ENCODE results near the gene NXPH3.
A peak's percentile ranks its signal among the peaks of the same experiment; 100 is the strongest.
"Not testable (repeated sequence)": the region's sequence is repeated elsewhere in the genome, so short reads cannot be mapped to it uniquely, and the experiment has no call there.

NXPH3 gene

DNA sequence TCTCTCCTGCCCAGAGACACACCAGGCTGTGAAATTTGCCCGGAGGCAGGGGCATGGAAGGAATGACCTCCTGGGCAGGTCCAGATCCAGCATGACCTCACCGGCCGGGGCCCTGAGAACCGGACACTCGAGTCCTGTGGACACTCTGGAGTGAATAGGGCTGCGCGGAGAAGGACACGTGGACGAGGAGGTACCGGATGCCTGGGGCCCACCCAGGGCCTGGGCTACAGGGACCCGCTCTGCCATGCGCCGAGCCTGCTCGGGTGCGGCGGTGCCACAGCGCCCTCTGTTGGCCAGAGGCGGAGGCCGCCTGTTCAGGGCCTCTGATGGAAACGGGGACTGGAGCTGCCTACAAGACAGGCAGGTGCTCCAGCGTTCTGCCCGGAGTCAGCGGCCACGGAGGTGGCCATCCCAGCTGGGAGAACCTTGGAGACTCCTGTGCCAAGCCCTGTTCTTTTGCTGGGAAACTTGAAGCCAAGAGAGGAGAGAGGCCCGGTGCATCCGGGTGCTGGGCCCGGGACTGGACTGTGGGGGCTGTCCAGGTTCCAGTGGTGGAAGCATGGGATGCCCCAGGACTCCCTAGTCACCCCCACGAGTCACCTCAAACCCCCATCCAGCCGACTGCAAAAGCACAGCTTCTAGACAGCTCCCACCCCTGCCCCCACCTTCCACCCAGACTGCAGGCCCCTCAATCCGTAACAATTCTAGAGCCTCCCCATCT is 19.3 kb upstream of the NXPH3 start:
- Histone ChIP-seq H3K9ac (ENCODE audit: low read length in 2 of 2) (peak overlapping the region; percentile 21 to 30), H3K36me3 (ENCODE audit: control insufficient read depth in 2 of 2, insufficient read depth in 2 of 2, low read length in 2 of 2) (no peaks in the 10 kb centered on the region), H3K27me3 (ENCODE audit: control insufficient read depth in 1 of 2, insufficient read depth in 2 of 2, low read length in 2 of 2) (no peaks in the 10 kb centered on the region), H3K27ac (ENCODE audit: low read length) (no peak overlapping the region), H3K4me3 (ENCODE audit: low read length in 2 of 2) (peak overlapping the region in 1 of 2 donors; percentile 35), H3K4me1 (ENCODE audit: control insufficient read depth, insufficient read depth, low read length) (peaks cover 7% of the 10 kb centered on the region), H3K9me3 (ENCODE audit: control insufficient read depth in 2 of 2, low read length in 2 of 2) (no peaks in the 10 kb centered on the region)

DNA sequence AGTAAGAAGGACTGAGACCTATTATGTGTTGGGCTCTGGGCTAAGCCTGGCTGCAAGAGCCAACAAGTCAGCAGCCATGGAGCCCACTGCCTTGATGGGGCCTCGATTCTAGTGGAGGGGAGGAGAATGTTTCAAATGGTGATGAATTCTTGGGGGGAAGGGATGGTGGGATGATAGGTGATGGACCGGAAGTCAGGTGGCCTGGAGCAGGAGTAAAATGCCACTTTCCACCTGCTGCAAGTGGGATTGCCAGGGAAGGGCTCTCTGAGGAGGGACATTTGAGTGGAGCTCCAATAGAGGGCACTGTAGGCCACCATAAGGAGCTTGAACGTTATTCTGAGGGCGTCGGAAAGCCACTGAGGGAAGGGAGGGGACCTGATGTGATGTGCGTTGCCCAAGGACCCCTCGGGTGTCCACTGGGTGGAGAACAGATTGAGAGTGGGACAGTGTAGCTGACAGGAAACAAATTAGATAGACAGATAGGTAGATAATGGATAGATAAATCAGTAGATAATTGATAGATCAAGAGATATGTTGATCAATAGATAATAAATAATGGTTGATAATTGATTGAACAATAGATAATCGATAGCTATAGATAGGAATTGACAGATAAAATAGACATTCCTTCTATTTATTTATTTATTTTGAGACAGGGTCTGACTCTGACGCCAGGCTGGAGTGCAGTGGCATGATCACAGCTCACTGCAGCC is 18.2 kb upstream of the NXPH3 start:
- no peaks in the 10 kb centered on the region for H3K27me3 ChIP-seq (ENCODE audit: control insufficient read depth in 1 of 2, insufficient read depth in 2 of 2, low read length in 2 of 2)
- peaks cover 7% of the 10 kb centered on the region for H3K4me1 ChIP-seq (ENCODE audit: control insufficient read depth, insufficient read depth, low read length)
- no peak overlapping the region for H3K4me3 ChIP-seq (ENCODE audit: low read length in 2 of 2)
- H3K9ac ChIP-seq (ENCODE audit: low read length in 2 of 2) = peak overlapping the region in 1 of 2 donors; percentile 21
- no peaks in the 10 kb centered on the region for H3K9me3 ChIP-seq (ENCODE audit: control insufficient read depth in 2 of 2, low read length in 2 of 2)
- H3K36me3 ChIP-seq (ENCODE audit: control insufficient read depth in 2 of 2, insufficient read depth in 2 of 2, low read length in 2 of 2) = no peaks in the 10 kb centered on the region
- no peak overlapping the region for H3K27ac ChIP-seq (ENCODE audit: low read length)

DNA sequence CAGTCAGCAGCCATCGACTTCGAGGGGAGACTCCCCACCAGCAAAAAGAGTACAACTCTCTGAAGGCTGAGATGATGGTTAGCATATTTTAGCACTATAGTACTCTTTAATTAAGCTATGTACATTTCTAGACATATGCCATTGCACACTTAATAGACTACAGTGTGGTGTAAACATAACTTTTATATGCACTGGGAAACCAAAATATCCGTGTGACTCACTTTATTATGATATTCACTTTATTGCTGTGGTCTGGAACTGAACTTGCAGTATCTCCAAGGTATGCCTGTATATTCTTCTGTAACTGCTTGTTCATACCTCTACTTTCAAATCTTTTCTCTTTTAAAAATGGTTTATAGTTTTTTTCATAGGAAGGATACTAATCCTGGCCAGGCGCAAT is 11.0 kb upstream of the NXPH3 start:
- Histone ChIP-seq H3K9ac (ENCODE audit: low read length in 2 of 2) (no peak overlapping the region), H3K36me3 (ENCODE audit: control insufficient read depth in 2 of 2, insufficient read depth in 2 of 2, low read length in 2 of 2) (no peaks in the 10 kb centered on the region), H3K4me1 (ENCODE audit: control insufficient read depth, insufficient read depth, low read length) (peaks cover 32% of the 10 kb centered on the region), H3K4me3 (ENCODE audit: low read length in 2 of 2) (no peak overlapping the region), H3K27ac (ENCODE audit: low read length) (no peak overlapping the region), H3K27me3 (ENCODE audit: control insufficient read depth in 1 of 2, insufficient read depth in 2 of 2, low read length in 2 of 2) (no peaks in the 10 kb centered on the region), H3K9me3 (ENCODE audit: control insufficient read depth in 2 of 2, low read length in 2 of 2) (no peaks in the 10 kb centered on the region)

DNA sequence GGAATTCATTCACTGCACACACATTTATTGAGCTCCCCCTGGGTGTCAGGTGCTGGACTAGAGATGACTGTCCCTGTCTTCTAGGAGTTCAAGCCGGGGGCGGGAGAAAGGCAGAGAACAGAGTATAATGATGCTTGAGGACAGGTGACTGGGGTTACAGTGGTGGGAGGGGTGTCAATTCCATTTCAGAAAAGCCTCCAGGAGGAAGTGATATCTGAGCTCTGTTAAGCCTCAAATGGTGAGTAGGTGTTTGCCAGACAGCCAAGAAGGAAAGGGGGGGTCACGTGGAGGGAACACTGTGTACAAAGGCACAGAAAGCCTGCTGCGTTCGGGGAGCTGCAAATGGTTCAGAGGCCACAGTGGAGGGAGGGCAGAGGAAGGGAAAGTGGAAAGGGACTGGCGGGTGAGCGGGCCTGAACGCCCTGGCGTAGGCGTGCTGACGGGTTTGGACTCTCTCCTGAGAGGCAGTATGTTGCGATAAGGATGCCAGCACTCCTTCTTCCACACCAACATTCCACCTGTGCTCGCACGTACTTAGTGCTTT is 9.7 kb upstream of the NXPH3 start:
- Histone ChIP-seq H3K27me3 (ENCODE audit: control insufficient read depth in 1 of 2, insufficient read depth in 2 of 2, low read length in 2 of 2) (no peaks in the 10 kb centered on the region), H3K36me3 (ENCODE audit: control insufficient read depth in 2 of 2, insufficient read depth in 2 of 2, low read length in 2 of 2) (no peaks in the 10 kb centered on the region), H3K27ac (ENCODE audit: low read length) (peak overlapping the region; percentile 97), H3K4me3 (ENCODE audit: low read length in 2 of 2) (no peak overlapping the region), H3K9me3 (ENCODE audit: control insufficient read depth in 2 of 2, low read length in 2 of 2) (no peaks in the 10 kb centered on the region), H3K4me1 (ENCODE audit: control insufficient read depth, insufficient read depth, low read length) (peaks cover 44% of the 10 kb centered on the region), H3K9ac (ENCODE audit: low read length in 2 of 2) (peak overlapping the region; percentile 59 to 79)

DNA sequence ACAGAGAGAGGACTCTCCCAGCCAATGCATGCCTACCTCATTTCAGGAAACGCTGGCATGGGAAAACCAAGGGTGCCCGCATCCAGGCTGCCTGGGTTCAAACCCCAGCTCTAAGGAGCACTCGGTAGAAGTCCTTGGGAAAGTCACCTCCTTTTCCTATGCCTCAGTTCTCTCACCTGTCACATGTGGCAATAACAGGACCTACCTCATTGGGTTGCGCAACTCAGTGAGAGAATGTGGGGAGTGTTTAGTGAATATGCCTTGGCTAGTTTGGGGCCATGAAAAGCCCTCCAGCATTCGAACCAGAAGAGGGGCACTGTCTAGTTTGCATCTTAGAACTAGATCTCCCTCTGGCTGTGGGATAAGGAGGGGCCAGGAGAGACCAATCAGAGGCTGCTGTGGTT is 9.0 kb upstream of the NXPH3 start:
- no peaks in the 10 kb centered on the region for H3K27me3 ChIP-seq (ENCODE audit: control insufficient read depth in 1 of 2, insufficient read depth in 2 of 2, low read length in 2 of 2)
- peaks cover 44% of the 10 kb centered on the region for H3K4me1 ChIP-seq (ENCODE audit: control insufficient read depth, insufficient read depth, low read length)
- peak overlapping the region; percentile 97 for H3K27ac ChIP-seq (ENCODE audit: low read length)
- no peaks in the 10 kb centered on the region for H3K36me3 ChIP-seq (ENCODE audit: control insufficient read depth in 2 of 2, insufficient read depth in 2 of 2, low read length in 2 of 2)
- H3K4me3 ChIP-seq (ENCODE audit: low read length in 2 of 2) = peak overlapping the region in 1 of 2 donors; percentile 29
- peak overlapping the region; percentile 59 to 79 for H3K9ac ChIP-seq (ENCODE audit: low read length in 2 of 2)
- no peaks in the 10 kb centered on the region for H3K9me3 ChIP-seq (ENCODE audit: control insufficient read depth in 2 of 2, low read length in 2 of 2)

DNA sequence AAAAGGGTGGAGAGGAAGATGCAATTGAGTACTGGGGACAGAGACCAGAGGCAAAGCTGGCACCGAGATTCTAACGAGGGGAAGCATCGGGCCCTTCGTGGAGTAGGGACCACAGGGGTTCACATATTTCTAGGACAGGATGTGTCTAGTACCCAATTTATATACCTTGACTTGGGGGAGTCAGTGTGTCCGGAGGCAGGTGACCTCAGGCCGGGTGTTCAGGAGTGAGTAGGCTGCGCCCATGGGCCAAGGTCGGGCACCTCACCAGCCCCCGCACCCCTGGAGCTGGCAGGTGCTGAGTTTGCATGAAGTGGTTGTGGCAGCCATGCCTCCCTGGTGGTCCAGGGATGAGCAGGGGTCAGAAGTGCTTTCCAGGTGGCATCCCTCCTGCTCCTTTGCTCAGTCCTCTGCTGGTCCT is 8.6 kb upstream of the NXPH3 start:
- Histone ChIP-seq H3K27ac (ENCODE audit: low read length) (peak overlapping the region; percentile 97), H3K9me3 (ENCODE audit: control insufficient read depth in 2 of 2, low read length in 2 of 2) (no peaks in the 10 kb centered on the region), H3K9ac (ENCODE audit: low read length in 2 of 2) (peak overlapping the region; percentile 59 to 79), H3K4me1 (ENCODE audit: control insufficient read depth, insufficient read depth, low read length) (peaks cover 44% of the 10 kb centered on the region), H3K36me3 (ENCODE audit: control insufficient read depth in 2 of 2, insufficient read depth in 2 of 2, low read length in 2 of 2) (no peaks in the 10 kb centered on the region), H3K4me3 (ENCODE audit: low read length in 2 of 2) (no peak overlapping the region), H3K27me3 (ENCODE audit: control insufficient read depth in 1 of 2, insufficient read depth in 2 of 2, low read length in 2 of 2) (no peaks in the 10 kb centered on the region)

DNA sequence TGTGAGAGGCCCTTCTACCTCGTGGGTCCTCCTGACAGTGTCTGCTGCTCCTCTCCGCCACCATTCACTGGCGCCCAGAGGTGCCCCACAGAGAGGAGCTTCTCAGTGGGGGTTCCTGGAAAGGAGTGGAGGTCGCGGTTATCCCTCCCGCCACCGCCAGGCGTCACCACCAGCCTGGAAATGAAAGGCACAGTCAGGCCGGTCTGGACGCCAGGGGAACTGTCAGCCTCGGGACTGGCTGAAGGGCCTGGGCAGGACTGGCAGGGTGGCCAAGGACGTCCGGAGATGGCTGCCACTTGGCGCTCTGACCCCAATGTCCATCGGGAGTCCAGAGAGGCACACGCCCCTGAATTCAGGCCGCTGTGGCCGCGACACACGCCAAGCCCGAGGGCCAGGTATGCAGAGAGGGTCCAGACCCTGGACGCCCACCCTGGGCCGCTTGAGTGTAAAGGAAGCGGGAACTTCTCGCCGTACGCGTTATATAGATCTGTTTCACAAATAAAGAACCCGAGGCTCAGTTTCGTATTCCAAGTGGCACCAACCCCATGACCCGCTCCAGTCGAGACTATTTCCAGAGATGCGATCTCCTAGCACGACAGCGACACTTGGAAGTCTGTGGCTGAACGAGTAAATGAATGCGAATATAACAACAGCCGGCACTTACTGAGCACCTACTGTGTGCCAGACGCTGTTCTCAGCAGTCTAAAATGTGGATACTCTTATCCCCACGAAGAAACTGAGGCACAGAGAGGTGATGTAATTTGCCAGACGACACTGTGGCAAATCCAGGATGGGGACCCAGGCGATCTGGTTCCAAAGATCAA is 7.6 kb upstream of the NXPH3 start:
- Histone ChIP-seq H3K4me1 (ENCODE audit: control insufficient read depth, insufficient read depth, low read length) (peaks cover 44% of the 10 kb centered on the region), H3K9me3 (ENCODE audit: control insufficient read depth in 2 of 2, low read length in 2 of 2) (no peaks in the 10 kb centered on the region), H3K4me3 (ENCODE audit: low read length in 2 of 2) (peak overlapping the region; percentile 21 to 73), H3K27ac (ENCODE audit: low read length) (peak overlapping the region; percentile 97), H3K9ac (ENCODE audit: low read length in 2 of 2) (peak overlapping the region; percentile 36 to 58), H3K36me3 (ENCODE audit: control insufficient read depth in 2 of 2, insufficient read depth in 2 of 2, low read length in 2 of 2) (no peaks in the 10 kb centered on the region), H3K27me3 (ENCODE audit: control insufficient read depth in 1 of 2, insufficient read depth in 2 of 2, low read length in 2 of 2) (no peaks in the 10 kb centered on the region)

DNA sequence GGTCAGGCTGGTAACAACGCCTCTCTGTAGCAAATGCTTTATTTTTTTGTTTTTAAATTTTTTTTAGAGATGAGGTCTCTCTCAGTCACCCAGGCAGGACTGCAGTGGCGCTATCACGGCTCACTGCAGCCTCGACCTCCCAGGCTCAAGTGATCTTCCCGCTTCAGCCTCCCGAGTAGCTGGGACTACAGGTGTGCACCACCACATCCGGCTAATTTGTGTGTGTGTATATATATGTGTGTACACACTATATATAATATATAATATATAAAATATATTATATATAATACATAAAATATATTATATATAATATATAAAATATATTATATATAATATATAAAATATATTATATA is 7.0 kb upstream of the NXPH3 start:
- H3K27me3 ChIP-seq (ENCODE audit: control insufficient read depth in 1 of 2, insufficient read depth in 2 of 2, low read length in 2 of 2); H3K9me3 ChIP-seq (ENCODE audit: control insufficient read depth in 2 of 2, low read length in 2 of 2); H3K36me3 ChIP-seq (ENCODE audit: control insufficient read depth in 2 of 2, insufficient read depth in 2 of 2, low read length in 2 of 2); H3K4me3 ChIP-seq (ENCODE audit: low read length in 2 of 2); H3K9ac ChIP-seq (ENCODE audit: low read length in 2 of 2): not testable (repeated sequence)
- peak overlapping the region; percentile 97 for H3K27ac ChIP-seq (ENCODE audit: low read length)
- H3K4me1 ChIP-seq (ENCODE audit: control insufficient read depth, insufficient read depth, low read length) = peaks cover 45% of the 10 kb centered on the region

DNA sequence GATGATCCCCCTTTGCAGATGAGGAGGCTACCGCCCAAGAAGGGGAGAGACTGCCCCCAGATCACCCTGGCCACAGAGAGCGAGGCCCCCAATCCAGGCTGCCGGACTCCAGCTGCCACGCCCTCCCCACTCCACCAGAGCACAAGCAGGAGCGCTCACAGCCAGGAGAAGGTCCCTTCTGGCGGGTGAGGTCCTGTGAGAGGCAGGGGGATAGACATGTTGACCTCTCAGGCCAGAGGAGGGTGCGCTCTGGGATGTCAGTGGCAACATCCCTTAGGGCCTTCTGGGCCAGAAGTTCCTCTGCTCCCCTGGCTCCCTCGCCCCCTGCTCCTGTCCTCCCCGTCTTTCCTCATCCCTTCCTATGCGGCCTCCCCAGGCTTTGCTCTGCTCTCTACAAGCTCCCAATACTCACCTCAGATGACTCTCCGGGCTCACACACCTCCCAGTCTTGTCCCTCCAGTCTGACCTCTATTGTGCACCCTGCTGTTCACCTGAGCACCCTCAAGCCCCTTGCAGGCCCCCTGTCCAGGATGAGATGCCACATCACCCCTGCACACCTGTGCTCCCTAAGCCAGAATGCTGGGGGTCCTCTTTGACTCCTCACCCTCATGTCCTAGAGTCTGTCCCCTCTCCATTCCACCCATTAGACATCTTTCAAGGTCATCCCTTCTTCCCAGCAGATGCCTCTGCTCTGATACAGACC is 5.0 kb upstream of the NXPH3 start:
- Histone ChIP-seq H3K27me3 (ENCODE audit: control insufficient read depth in 1 of 2, insufficient read depth in 2 of 2, low read length in 2 of 2) (peaks cover 0 to 3% of the 10 kb centered on the region in 2 donors), H3K4me3 (ENCODE audit: low read length in 2 of 2) (no peak overlapping the region), H3K9me3 (ENCODE audit: control insufficient read depth in 2 of 2, low read length in 2 of 2) (no peaks in the 10 kb centered on the region), H3K9ac (ENCODE audit: low read length in 2 of 2) (peak overlapping the region in 1 of 2 donors; percentile 21), H3K4me1 (ENCODE audit: control insufficient read depth, insufficient read depth, low read length) (peaks cover 62% of the 10 kb centered on the region), H3K36me3 (ENCODE audit: control insufficient read depth in 2 of 2, insufficient read depth in 2 of 2, low read length in 2 of 2) (no peaks in the 10 kb centered on the region), H3K27ac (ENCODE audit: low read length) (peak overlapping the region; percentile 76)

DNA sequence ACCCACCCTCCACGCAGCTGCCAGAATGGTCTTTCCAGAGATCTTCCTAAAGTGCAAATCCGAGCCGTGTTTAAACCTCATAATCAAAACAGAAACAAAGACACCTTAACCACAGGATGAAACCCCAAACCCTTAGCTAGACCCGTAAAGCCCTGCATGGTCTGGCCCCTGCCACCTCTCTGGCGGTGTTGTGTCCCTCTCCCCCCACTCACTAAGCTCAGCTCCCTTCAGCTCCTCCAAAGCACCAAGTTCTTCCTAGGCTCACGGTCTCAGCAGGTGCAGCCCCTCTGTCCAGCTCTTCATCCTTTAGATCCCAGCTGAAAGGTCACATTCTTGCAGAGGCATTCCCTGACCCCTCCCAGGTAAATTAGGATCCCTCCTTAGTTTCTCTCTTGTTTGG is 4.4 kb upstream of the NXPH3 start:
- Histone ChIP-seq H3K36me3 (ENCODE audit: control insufficient read depth in 2 of 2, insufficient read depth in 2 of 2, low read length in 2 of 2) (no peaks in the 10 kb centered on the region), H3K9ac (ENCODE audit: low read length in 2 of 2) (no peak overlapping the region), H3K27ac (ENCODE audit: low read length) (peak overlapping the region; percentile 24), H3K27me3 (ENCODE audit: control insufficient read depth in 1 of 2, insufficient read depth in 2 of 2, low read length in 2 of 2) (peaks cover 0 to 3% of the 10 kb centered on the region in 2 donors), H3K9me3 (ENCODE audit: control insufficient read depth in 2 of 2, low read length in 2 of 2) (no peaks in the 10 kb centered on the region), H3K4me1 (ENCODE audit: control insufficient read depth, insufficient read depth, low read length) (peaks cover 62% of the 10 kb centered on the region), H3K4me3 (ENCODE audit: low read length in 2 of 2) (no peak overlapping the region)
